Naive thymus-derived CD4-positive, alpha-beta T cell (primary cell): Measurements from ENCODE around the gene NBPF3. TPM values are rescaled to one million over a fixed set of nuclear protein-coding genes. Genes with fewer than 3 reads are reported as not detected.
"Not testable (repeated sequence)": the region's sequence is repeated elsewhere in the genome, so short reads cannot be mapped to it uniquely, and the experiment has no call there.

Experiments
- ATAC-seq: fragments of 150-1000 bp; cut with Tn5 transposase; 2 replicates; pipeline ENCODE4 v1.10.0; 2021; ENCODE audit warnings: mild to moderate bottlenecking, moderate library complexity
- CTCF ChIA-PET: fragments of 350-600 bp; sonication (Branson Sonifier 250); formaldehyde crosslinking; loops from one replicate; lab custom pipeline; 2021; ENCODE audit warnings: antibody characterized with exemption; lab: Charles Lee
- POLR2A ChIA-PET: fragments of 350-600 bp; sonication (Branson Sonifier 250); formaldehyde crosslinking; loops from one replicate; lab custom pipeline; 2021; ENCODE audit warnings: antibody characterized with exemption, inconsistent platforms; lab: Charles Lee
- DNase-seq, 9 donors: peaks; one replicate each; pipeline versions ENCODE4 v3.0.0 to v3.0.0-alpha.2; 2020 to 2022; ENCODE audit warnings: mixed read lengths in 1 of 9
- H3K27ac ChIP-seq: one replicate; pipeline ENCODE4 v1.7.0; 2013; ENCODE audit warnings: mild to moderate bottlenecking, low read depth, low read length, moderate library complexity
- H3K27me3 ChIP-seq, 2 donors: one replicate each; pipeline ENCODE4 v1.7.0; 2013; ENCODE audit warnings: low read length in 2 of 2, mild to moderate bottlenecking in 2 of 2, moderate library complexity in 2 of 2; ENCODE audit not compliant: control insufficient read depth in 2 of 2, insufficient read depth in 2 of 2
- H3K36me3 ChIP-seq, 3 experiments: 1 replicate in 2 of 3; 2 replicates in 1 of 3; pipeline ENCODE4 v1.7.0; 2013; ENCODE audit warnings: low read length in 3 of 3, mild to moderate bottlenecking in 3 of 3, moderate library complexity in 1 of 3; ENCODE audit not compliant: insufficient read depth in 3 of 3, control insufficient read depth in 2 of 3
- H3K4me1 ChIP-seq, 2 donors: one replicate each; pipeline ENCODE4 v1.7.0; 2013; ENCODE audit warnings: low read length in 2 of 2, mild to moderate bottlenecking in 2 of 2, moderate library complexity in 1 of 2; ENCODE audit not compliant: control insufficient read depth in 2 of 2, insufficient read depth in 2 of 2
- H3K4me3 ChIP-seq: 2 replicates; pipeline ENCODE4 v1.7.0; 2013; ENCODE audit warnings: mild to moderate bottlenecking, low read length
- H3K9me3 ChIP-seq, 3 experiments: 1 replicate in 2 of 3; 2 replicates in 1 of 3; pipeline ENCODE4 v1.7.0; 2013; ENCODE audit warnings: low read length in 3 of 3; ENCODE audit not compliant: control insufficient read depth in 2 of 3
- H3K27ac Mint-ChIP-seq, 9 donors: one replicate each; pipeline ENCODE4 v1.8.0; 2020 to 2022; ENCODE audit warnings: mixed read lengths in 9 of 9, mild to moderate bottlenecking in 8 of 9, moderate library complexity in 5 of 9, inconsistent platforms in 2 of 9
- H3K27me3 Mint-ChIP-seq, 5 donors: one replicate each; pipeline ENCODE4 v1.8.0; 2021 to 2022; ENCODE audit warnings: mixed read lengths in 5 of 5, mild to moderate bottlenecking in 1 of 5
- H3K36me3 Mint-ChIP-seq, 5 donors: one replicate each; pipeline ENCODE4 v1.8.0; 2020 to 2022; ENCODE audit warnings: mixed read lengths in 5 of 5, mild to moderate bottlenecking in 3 of 5, inconsistent platforms in 1 of 5
- H3K4me1 Mint-ChIP-seq, 7 donors: one replicate each; pipeline ENCODE4 v1.8.0; 2020 to 2022; ENCODE audit warnings: mixed read lengths in 7 of 7, mild to moderate bottlenecking in 3 of 7, inconsistent platforms in 1 of 7
- H3K4me3 Mint-ChIP-seq, 10 donors: one replicate each; pipeline ENCODE4 v1.8.0; 2020 to 2022; ENCODE audit warnings: mild to moderate bottlenecking in 10 of 10, mixed read lengths in 10 of 10, moderate library complexity in 6 of 10, inconsistent platforms in 2 of 10
- H3K9me3 Mint-ChIP-seq, 11 donors: one replicate each; pipeline ENCODE4 v1.8.0; 2020 to 2022; ENCODE audit warnings: mixed read lengths in 11 of 11, mild to moderate bottlenecking in 4 of 11, inconsistent platforms in 1 of 11, moderate library complexity in 1 of 11
- intact Hi-C, 2 donors: fragments of 100-400 bp; cut with micrococcal nuclease; formaldehyde crosslinking; loops; one replicate each; pipeline ENCODE4 v1.15.1; 2023
- polyA plus RNA-seq, 2 donors: library from polyadenylated mRNA; unstranded; fragments of 300-500 nt; fragmentation: Illumina TruSeq; gene quantifications; one replicate each; pipeline ENCODE4 v1.2.3, GENCODE V29; 2021
- total RNA-seq, 6 experiments: library from RNA in 5 of 6; stranded (reverse) in 5 of 6; gene quantifications; 1 replicate in 5 of 6; 2 replicates in 1 of 6; pipeline ENCODE4 v1.2.3 and lab custom pipeline; 2021 to 2026

Gene NBPF3
- total and polyA plus RNA-seq, 7 experiments from 2014 or later, result 4.2 to 18.1 (median 11.8) TPM

DNA sequence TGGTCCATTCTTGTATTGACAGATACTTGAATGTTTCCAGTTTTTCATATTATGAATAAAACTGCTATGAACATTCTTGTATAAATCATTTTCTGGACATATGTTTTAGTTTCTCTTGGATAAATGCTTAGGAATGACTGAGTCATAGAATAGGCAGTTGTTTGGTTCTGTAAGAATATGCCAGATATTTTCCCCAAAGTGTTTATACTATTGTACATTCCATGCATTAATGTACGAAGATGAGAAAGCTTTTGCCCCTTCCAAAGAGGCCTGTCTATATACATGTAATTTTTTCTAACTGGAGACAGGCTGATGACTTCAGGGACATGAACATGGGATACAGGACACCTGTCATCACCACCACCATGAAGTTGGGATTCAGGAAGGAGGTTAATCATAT is 11.3 kb downstream of the NBPF3 start:
- H3K4me3 ChIP-seq, result no peak overlapping the region
- intact Hi-C loops, result no loop called here
- DNase-seq (no peak), ATAC-seq (no peak)
- peaks cover 13 to 34% (median 30%) of the 10 kb centered on the region in 7 donors for H3K4me1 Mint-ChIP-seq
- H3K9me3 Mint-ChIP-seq, result no peaks in the 10 kb centered on the region
- H3K27me3 Mint-ChIP-seq, result peaks cover 0 to 9% (median 0%) of the 10 kb centered on the region in 5 donors
- H3K9me3 ChIP-seq, result no peaks in the 10 kb centered on the region
- H3K36me3 Mint-ChIP-seq, result peaks cover 3 to 48% (median 34%) of the 10 kb centered on the region in 5 donors
- H3K4me1 ChIP-seq, result no peaks in the 10 kb centered on the region
- peaks cover 0 to 16% (median 5%) of the 10 kb centered on the region in 3 experiments for H3K36me3 ChIP-seq
- no peak overlapping the region for H3K27ac ChIP-seq
- no peak overlapping the region for H3K4me3 Mint-ChIP-seq
- no peak overlapping the region for H3K27ac Mint-ChIP-seq
- ChIA-PET CTCF (no interaction called here), POLR2A (no interaction called here)
- no peaks in the 10 kb centered on the region for H3K27me3 ChIP-seq

DNA sequence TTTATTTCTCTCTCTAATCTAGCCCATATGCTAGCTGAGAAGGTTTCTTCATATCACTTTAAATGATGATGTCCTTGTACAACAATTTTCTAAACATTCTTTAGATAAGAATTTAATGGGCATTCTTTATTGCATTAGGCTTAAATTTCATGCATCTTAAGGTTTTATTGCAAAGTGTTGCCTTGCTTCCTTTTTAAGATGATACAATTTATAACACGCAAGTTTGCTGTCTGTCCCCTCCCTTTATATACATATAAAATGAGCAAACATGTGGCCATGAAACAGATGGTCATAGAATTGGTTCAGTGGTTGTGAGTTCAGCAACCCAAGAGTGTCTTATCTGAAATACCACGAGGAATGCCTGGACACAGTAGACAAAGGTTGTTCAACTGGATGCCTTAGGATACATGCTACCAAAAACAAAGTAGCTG is 12.1 kb downstream of the NBPF3 start:
- intact Hi-C loops, result no loop called here
- Mint-ChIP-seq H3K27me3 (peaks cover 0 to 7% (median 0%) of the 10 kb centered on the region in 5 donors), H3K27ac (no peak overlapping the region), H3K36me3 (peaks cover 0 to 44% (median 28%) of the 10 kb centered on the region in 5 donors), H3K9me3 (no peaks in the 10 kb centered on the region), H3K4me1 (peaks cover 13 to 30% (median 28%) of the 10 kb centered on the region in 7 donors), H3K4me3 (no peak overlapping the region)
- no peak overlapping the region for H3K27ac ChIP-seq
- CTCF ChIA-PET, result no interaction called here
- H3K9me3 ChIP-seq, result no peaks in the 10 kb centered on the region
- H3K4me3 ChIP-seq, result no peak overlapping the region
- H3K4me1 ChIP-seq, result no peaks in the 10 kb centered on the region
- H3K27me3 ChIP-seq, result no peaks in the 10 kb centered on the region
- no peak for ATAC-seq
- DNase-seq, result no peak
- POLR2A ChIA-PET, result no interaction called here
- peaks cover 0 to 15% (median 5%) of the 10 kb centered on the region in 3 experiments for H3K36me3 ChIP-seq

DNA sequence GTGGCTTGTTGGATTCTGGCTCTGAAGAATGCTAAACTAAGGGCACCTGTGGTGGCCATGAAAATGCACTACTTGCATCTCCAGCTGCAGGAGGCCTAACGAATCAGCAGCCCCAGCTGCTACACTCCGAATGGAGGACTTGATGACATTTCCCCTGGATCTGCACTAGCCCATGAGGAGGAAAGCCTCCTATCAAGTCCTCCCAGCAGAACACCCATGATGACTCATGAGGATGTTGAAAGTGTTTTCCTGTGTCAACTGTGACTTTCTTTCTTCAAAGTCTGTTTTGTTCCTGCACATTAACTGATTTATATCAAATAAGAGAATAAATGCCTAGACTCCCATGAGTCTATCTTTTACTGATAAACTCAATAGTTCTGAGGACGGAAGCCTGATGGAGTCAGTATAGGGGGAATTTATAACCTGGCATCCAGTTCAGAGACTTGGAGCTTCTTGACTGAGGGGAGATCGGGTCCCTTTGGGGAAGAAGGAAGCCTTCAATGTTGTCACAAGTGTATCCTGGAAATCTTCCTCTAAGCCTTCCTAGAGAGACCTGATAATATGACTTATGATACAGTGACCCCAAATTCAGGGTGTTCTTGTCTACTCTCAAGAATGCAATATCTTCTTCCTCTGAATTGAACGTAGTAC is 14.2 kb downstream of the NBPF3 start:
- H3K27me3 Mint-ChIP-seq, POLR2A ChIA-PET, H3K4me3 Mint-ChIP-seq, H3K4me1 ChIP-seq, intact Hi-C loops, H3K4me3 ChIP-seq, H3K9me3 Mint-ChIP-seq, H3K27ac Mint-ChIP-seq, H3K27me3 ChIP-seq, H3K9me3 ChIP-seq, H3K27ac ChIP-seq, DNase-seq: not testable (repeated sequence)
- H3K36me3 Mint-ChIP-seq, result peaks cover 0 to 24% (median 22%) of the 10 kb centered on the region in 5 donors
- CTCF ChIA-PET, result interaction anchor here (0.6 kb wide), 1 partner anchor 245 kb away, joined by 3 read pairs; no protein-coding TSS in a partner anchor
- peak; percentile 50 for ATAC-seq
- peaks cover 5 to 28% (median 19%) of the 10 kb centered on the region in 7 donors for H3K4me1 Mint-ChIP-seq
- peaks cover 0 to 13% (median 5%) of the 10 kb centered on the region in 3 experiments for H3K36me3 ChIP-seq

DNA sequence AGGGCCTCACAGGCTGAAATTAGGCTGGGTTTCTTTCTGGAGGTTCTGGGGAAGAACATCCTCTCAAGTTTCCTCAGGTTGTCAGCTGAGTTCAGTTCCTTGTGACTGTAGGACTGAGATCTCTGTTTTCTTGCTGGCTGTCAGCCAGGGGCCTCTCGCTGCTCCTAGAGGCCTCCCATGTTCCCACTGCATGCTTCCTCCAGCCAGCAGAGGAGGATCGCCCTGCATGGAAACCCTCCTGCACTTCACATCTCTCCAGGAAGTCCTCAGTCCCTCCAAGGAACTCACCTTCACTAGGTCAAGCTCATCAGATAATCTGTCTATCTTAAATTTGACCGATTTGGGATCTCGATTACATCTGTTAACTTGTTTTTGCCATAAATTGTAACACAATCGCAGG is 15.0 kb downstream of the NBPF3 start:
- H3K27ac Mint-ChIP-seq, intact Hi-C loops, H3K4me3 ChIP-seq, DNase-seq, H3K9me3 Mint-ChIP-seq, CTCF ChIA-PET, H3K27me3 ChIP-seq, H3K9me3 ChIP-seq, POLR2A ChIA-PET, H3K27ac ChIP-seq, ATAC-seq, H3K27me3 Mint-ChIP-seq, H3K4me3 Mint-ChIP-seq, H3K4me1 ChIP-seq: not testable (repeated sequence)
- H3K36me3 Mint-ChIP-seq, result peaks cover 0 to 24% (median 22%) of the 10 kb centered on the region in 5 donors
- H3K4me1 Mint-ChIP-seq, result peaks cover under 1 to 25% (median 16%) of the 10 kb centered on the region in 7 donors
- H3K36me3 ChIP-seq, result peaks cover 0 to 13% (median 5%) of the 10 kb centered on the region in 3 experiments

DNA sequence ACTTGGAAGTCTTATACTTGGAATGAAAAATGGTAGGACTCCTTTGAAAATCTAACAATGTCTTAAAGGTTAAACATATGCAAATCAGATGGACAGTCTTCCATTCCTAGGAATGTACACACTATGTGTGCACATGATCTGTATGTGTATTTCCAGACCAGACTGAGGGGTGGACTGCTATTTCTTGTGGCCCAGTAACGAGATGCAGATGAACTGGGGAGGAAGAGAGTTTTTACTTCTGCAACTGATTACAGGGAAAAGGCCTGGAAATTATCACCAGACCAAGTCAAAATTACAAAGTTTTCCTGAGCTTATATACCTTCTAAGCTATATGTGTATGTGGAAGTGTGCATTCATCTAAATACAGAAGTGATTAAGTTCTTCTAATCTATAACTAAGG is 17.7 kb downstream of the NBPF3 start:
- H3K27me3 Mint-ChIP-seq, result no peaks in the 10 kb centered on the region
- Histone ChIP-seq H3K27me3 (no peaks in the 10 kb centered on the region), H3K27ac (no peak overlapping the region), H3K4me3 (no peak overlapping the region), H3K4me1 (no peaks in the 10 kb centered on the region), H3K9me3 (no peaks in the 10 kb centered on the region), H3K36me3 (peaks cover 0 to 8% (median 0%) of the 10 kb centered on the region in 3 experiments)
- no peaks in the 10 kb centered on the region for H3K9me3 Mint-ChIP-seq
- ChIA-PET CTCF (no interaction called here), POLR2A (no interaction called here)
- no peak for DNase-seq
- H3K36me3 Mint-ChIP-seq, result peaks cover 0 to 16% (median 13%) of the 10 kb centered on the region in 5 donors
- ATAC-seq, result no peak
- peaks cover 0 to 21% (median 8%) of the 10 kb centered on the region in 7 donors for H3K4me1 Mint-ChIP-seq
- no peak overlapping the region for H3K27ac Mint-ChIP-seq
- H3K4me3 Mint-ChIP-seq, result no peak overlapping the region
- intact Hi-C loops, result no loop called here

DNA sequence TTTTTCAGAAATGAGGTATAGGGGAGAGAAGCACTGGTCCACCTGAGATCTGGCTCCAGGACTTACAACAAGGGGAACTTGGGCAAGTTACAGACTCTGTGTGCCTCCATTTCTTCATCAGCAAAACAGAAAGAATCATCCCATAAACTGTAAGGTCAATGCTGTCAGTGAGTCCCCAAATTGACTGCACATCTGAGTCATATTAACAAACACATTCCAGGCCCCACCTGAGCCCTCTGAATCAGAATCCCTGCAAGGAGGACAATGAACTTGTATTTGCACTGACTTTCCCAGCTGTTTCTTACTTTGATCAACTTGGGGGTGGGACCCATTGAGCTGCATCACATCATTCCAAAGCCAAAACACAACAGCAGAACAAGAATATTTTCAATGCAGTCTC is 25.2 kb downstream of the NBPF3 start:
- H3K36me3 ChIP-seq, DNase-seq, CTCF ChIA-PET, H3K4me3 Mint-ChIP-seq, H3K9me3 ChIP-seq, POLR2A ChIA-PET, H3K4me1 ChIP-seq, H3K27me3 ChIP-seq, H3K27ac ChIP-seq, intact Hi-C loops, ATAC-seq, H3K27me3 Mint-ChIP-seq, H3K9me3 Mint-ChIP-seq, H3K4me3 ChIP-seq, H3K27ac Mint-ChIP-seq: not testable (repeated sequence)
- Mint-ChIP-seq H3K4me1 (peaks cover 0 to 11% (median 0%) of the 10 kb centered on the region in 7 donors), H3K36me3 (peaks cover 0 to 15% (median 4%) of the 10 kb centered on the region in 5 donors)

DNA sequence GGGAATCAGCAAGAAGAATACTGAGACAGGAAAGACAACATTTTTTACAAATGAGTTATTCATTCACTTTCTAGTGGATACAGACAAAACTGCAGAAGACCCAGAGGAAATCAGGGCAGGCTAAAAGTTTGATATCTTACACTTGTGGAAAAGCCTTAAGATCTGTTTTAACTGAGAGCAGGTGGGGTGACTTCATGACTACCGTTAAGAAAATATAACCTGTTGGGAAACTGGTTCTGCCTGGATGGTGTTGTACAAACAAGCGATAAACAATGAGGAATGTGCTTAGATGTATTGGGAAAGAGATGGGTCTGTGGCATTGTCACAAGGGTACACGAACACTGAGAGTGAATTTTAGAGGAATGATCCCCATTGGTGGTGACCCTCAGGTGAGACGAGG is 28.0 kb downstream of the NBPF3 start:
- H3K27me3 Mint-ChIP-seq, H3K36me3 ChIP-seq, H3K4me3 ChIP-seq, H3K9me3 Mint-ChIP-seq, DNase-seq, H3K27ac Mint-ChIP-seq, H3K9me3 ChIP-seq, POLR2A ChIA-PET, intact Hi-C loops, H3K27ac ChIP-seq, H3K4me3 Mint-ChIP-seq, H3K4me1 ChIP-seq, H3K27me3 ChIP-seq, ATAC-seq: not testable (repeated sequence)
- Mint-ChIP-seq H3K4me1 (peaks cover 0 to 11% (median 0%) of the 10 kb centered on the region in 7 donors), H3K36me3 (peaks cover 0 to 40% (median 10%) of the 10 kb centered on the region in 5 donors)
- CTCF ChIA-PET, result interaction anchor here (0.6 kb wide), 1 partner anchor 611 kb away, joined by 6 read pairs; no protein-coding TSS in a partner anchor
